Memory B cell (primary cell): ENCODE data around the gene LGALS9.
"Not testable (repeated sequence)": the region's sequence is repeated elsewhere in the genome, so short reads cannot be mapped to it uniquely, and the experiment has no call there.

Experiments used
- ATAC-seq: fragments of 150-1000 bp; cut with Tn5 transposase; 2 replicates; pipeline ENCODE4 v1.10.0; 2021; ENCODE audit warnings: low read depth, mild to moderate bottlenecking, moderate library complexity
- DNase-seq, 2 donors: peaks; one replicate each; pipeline ENCODE4 v3.0.0; 2022; ENCODE audit warnings: low spot score in 2 of 2
- H3K27ac Mint-ChIP-seq: one replicate; pipeline ENCODE4 v1.8.0; 2022; ENCODE audit warnings: mild to moderate bottlenecking, moderate library complexity, mixed read lengths
- H3K27me3 Mint-ChIP-seq: one replicate; pipeline ENCODE4 v1.8.0; 2022; ENCODE audit warnings: mixed read lengths
- H3K36me3 Mint-ChIP-seq: one replicate; pipeline ENCODE4 v1.8.0; 2022; ENCODE audit warnings: mild to moderate bottlenecking, mixed read lengths
- H3K4me1 Mint-ChIP-seq: one replicate; pipeline ENCODE4 v1.8.0; 2022; ENCODE audit warnings: mixed read lengths
- H3K4me3 Mint-ChIP-seq: one replicate; pipeline ENCODE4 v1.8.0; 2022; ENCODE audit warnings: mild to moderate bottlenecking, moderate library complexity, mixed read lengths
- H3K9me3 Mint-ChIP-seq: one replicate; pipeline ENCODE4 v1.8.0; 2022; ENCODE audit warnings: mixed read lengths

Gene LGALS9

GRCh38 chr17:27660436-27660835, 29.4 kb downstream of the LGALS9 start:
- Mint-ChIP-seq H3K27ac (no peak overlapping the region), H3K4me1 (no peaks in the 10 kb centered on the region), H3K4me3 (no peak overlapping the region), H3K27me3 (no peaks in the 10 kb centered on the region), H3K36me3 (no peaks in the 10 kb centered on the region), H3K9me3 (no peaks in the 10 kb centered on the region)
- DNase-seq (no peak), ATAC-seq (no peak)

- Mint-ChIP-seq H3K4me1 (no peaks in the 10 kb centered on the region), H3K4me3 (no peak overlapping the region), H3K27ac (no peak overlapping the region), H3K27me3 (no peaks in the 10 kb centered on the region), H3K9me3 (no peaks in the 10 kb centered on the region), H3K36me3 (no peaks in the 10 kb centered on the region)
- no peak for DNase-seq
- ATAC-seq, result no peak
These were observed 33.1 kb downstream of the LGALS9 start for GRCh38 chr17:27663936-27664605.

- ATAC-seq, result no peak
- Mint-ChIP-seq H3K27me3 (no peaks in the 10 kb centered on the region), H3K9me3 (no peaks in the 10 kb centered on the region), H3K4me1 (no peaks in the 10 kb centered on the region), H3K4me3 (no peak overlapping the region), H3K36me3 (no peaks in the 10 kb centered on the region), H3K27ac (no peak overlapping the region)
- no peak for DNase-seq
These were observed 33.6 kb downstream of the LGALS9 start for GRCh38 chr17:27664606-27664965.

- ATAC-seq, result no peak
- Mint-ChIP-seq H3K9me3 (no peaks in the 10 kb centered on the region), H3K36me3 (no peaks in the 10 kb centered on the region), H3K4me1 (no peaks in the 10 kb centered on the region), H3K4me3 (no peak overlapping the region), H3K27ac (no peak overlapping the region), H3K27me3 (no peaks in the 10 kb centered on the region)
- DNase-seq, result no peak
These were observed 34.6 kb downstream of the LGALS9 start for GRCh38 chr17:27665549-27665948.

- ATAC-seq, H3K4me3 Mint-ChIP-seq, H3K27ac Mint-ChIP-seq, DNase-seq, H3K36me3 Mint-ChIP-seq, H3K4me1 Mint-ChIP-seq, H3K9me3 Mint-ChIP-seq, H3K27me3 Mint-ChIP-seq: not testable (repeated sequence)
These were observed 35.3 kb downstream of the LGALS9 start for GRCh38 chr17:27666270-27666669.

- Mint-ChIP-seq H3K36me3 (no peaks in the 10 kb centered on the region), H3K27ac (no peak overlapping the region), H3K9me3 (no peaks in the 10 kb centered on the region), H3K4me1 (no peaks in the 10 kb centered on the region), H3K4me3 (no peak overlapping the region), H3K27me3 (no peaks in the 10 kb centered on the region)
- no peak for ATAC-seq
- DNase-seq, result no peak
These were observed 36.0 kb downstream of the LGALS9 start for GRCh38 chr17:27666831-27667560.

- H3K9me3 Mint-ChIP-seq, result no peaks in the 10 kb centered on the region
- H3K4me3 Mint-ChIP-seq, result no peak overlapping the region
- no peaks in the 10 kb centered on the region for H3K36me3 Mint-ChIP-seq
These were observed 36.9 kb downstream of the LGALS9 start for GRCh38 chr17:27667656-27668487.

GRCh38 chr17:27668488-27668823, 37.5 kb downstream of the LGALS9 start:
- no peaks in the 10 kb centered on the region for H3K9me3 Mint-ChIP-seq
- H3K27me3 Mint-ChIP-seq, result no peaks in the 10 kb centered on the region
- no peak overlapping the region for H3K4me3 Mint-ChIP-seq
- no peaks in the 10 kb centered on the region for H3K4me1 Mint-ChIP-seq
- H3K27ac Mint-ChIP-seq, result no peak overlapping the region
- DNase-seq (no peak), ATAC-seq (no peak)
- H3K36me3 Mint-ChIP-seq, result no peaks in the 10 kb centered on the region

More at GRCh38 chr17:27667656-27668487, 36.9 kb downstream of the LGALS9 start:
- H3K27me3 Mint-ChIP-seq, result no peaks in the 10 kb centered on the region
- ATAC-seq (no peak), DNase-seq (no peak)
- H3K4me1 Mint-ChIP-seq, result no peaks in the 10 kb centered on the region
- H3K27ac Mint-ChIP-seq, result no peak overlapping the region

- Mint-ChIP-seq H3K4me3 (no peak overlapping the region), H3K27me3 (no peaks in the 10 kb centered on the region), H3K27ac (no peak overlapping the region), H3K36me3 (no peaks in the 10 kb centered on the region), H3K9me3 (no peaks in the 10 kb centered on the region), H3K4me1 (no peaks in the 10 kb centered on the region)
- no peak for ATAC-seq
- DNase-seq, result no peak
These were observed 38.1 kb downstream of the LGALS9 start for GRCh38 chr17:27669136-27669535.

- Mint-ChIP-seq H3K36me3 (no peaks in the 10 kb centered on the region), H3K27me3 (no peaks in the 10 kb centered on the region), H3K4me3 (no peak overlapping the region), H3K27ac (no peak overlapping the region), H3K4me1 (no peaks in the 10 kb centered on the region), H3K9me3 (no peaks in the 10 kb centered on the region)
- ATAC-seq (no peak), DNase-seq (no peak)
These were observed 38.9 kb downstream of the LGALS9 start for GRCh38 chr17:27669850-27670249.

- no peaks in the 10 kb centered on the region for H3K4me1 Mint-ChIP-seq
- H3K36me3 Mint-ChIP-seq, result no peaks in the 10 kb centered on the region
- ATAC-seq (no peak), DNase-seq (no peak)
- H3K27me3 Mint-ChIP-seq, result peaks cover 2% of the 10 kb centered on the region
- H3K4me3 Mint-ChIP-seq, result no peak overlapping the region
- H3K27ac Mint-ChIP-seq, result no peak overlapping the region
- no peaks in the 10 kb centered on the region for H3K9me3 Mint-ChIP-seq
These were observed 40.0 kb downstream of the LGALS9 start for GRCh38 chr17:27670791-27671590.

- H3K9me3 Mint-ChIP-seq, result no peaks in the 10 kb centered on the region
- no peaks in the 10 kb centered on the region for H3K4me1 Mint-ChIP-seq
- peaks cover 2% of the 10 kb centered on the region for H3K27me3 Mint-ChIP-seq
- no peak for DNase-seq
- H3K27ac Mint-ChIP-seq, result no peak overlapping the region
- H3K4me3 Mint-ChIP-seq, result no peak overlapping the region
- no peaks in the 10 kb centered on the region for H3K36me3 Mint-ChIP-seq
- no peak for ATAC-seq
These were observed 40.6 kb downstream of the LGALS9 start for GRCh38 chr17:27671591-27671910.

- H3K4me3 Mint-ChIP-seq, H3K36me3 Mint-ChIP-seq, H3K27me3 Mint-ChIP-seq, H3K27ac Mint-ChIP-seq, DNase-seq, ATAC-seq, H3K9me3 Mint-ChIP-seq, H3K4me1 Mint-ChIP-seq: not testable (repeated sequence)
These were observed 41.0 kb downstream of the LGALS9 start for GRCh38 chr17:27671977-27672480.

- Mint-ChIP-seq H3K9me3 (no peaks in the 10 kb centered on the region), H3K27ac (no peak overlapping the region), H3K4me3 (no peak overlapping the region), H3K36me3 (no peaks in the 10 kb centered on the region), H3K4me1 (no peaks in the 10 kb centered on the region), H3K27me3 (peaks cover 7% of the 10 kb centered on the region)
- ATAC-seq (no peak), DNase-seq (no peak)
These were observed 43.3 kb downstream of the LGALS9 start for GRCh38 chr17:27674335-27674734.
